Lung (tissue), 12 donors: ENCODE results near the gene CYB561D1. TPM values are rescaled to one million over a fixed set of nuclear protein-coding genes. Genes with fewer than 3 reads are reported as not detected.

Experiments
- ATAC-seq: fragments of 200-7000 bp; cut with Tn5 transposase; one replicate; pipeline ENCODE4 v1.9.1; 2020; ENCODE audit warnings: moderate number of reproducible peaks; ENCODE audit not compliant: insufficient read depth, low FRiP score
- DNase-seq, 3 donors: peaks; one replicate each; pipeline ENCODE4 v3.0.0-alpha.2; 2013 to 2017
- H3K27ac ChIP-seq, 2 donors: one replicate each; pipeline ENCODE4 v1.5.1; 2013; ENCODE audit warnings: mild to moderate bottlenecking in 2 of 2, moderate library complexity in 2 of 2, control low read depth in 1 of 2, inconsistent platforms in 1 of 2, low read depth in 1 of 2, low read length in 1 of 2
- H3K27me3 ChIP-seq, 3 donors: one replicate each; pipeline ENCODE4 v1.5.1; 2013; ENCODE audit warnings: low read length in 2 of 3; ENCODE audit not compliant: control insufficient read depth in 3 of 3, insufficient read depth in 3 of 3
- H3K36me3 ChIP-seq, 4 donors: one replicate each; pipeline ENCODE4 v1.5.1; 2013; ENCODE audit warnings: low read length in 4 of 4, mild to moderate bottlenecking in 1 of 4, moderate library complexity in 1 of 4; ENCODE audit not compliant: control insufficient read depth in 4 of 4, insufficient read depth in 4 of 4
- H3K4me1 ChIP-seq, 5 donors: one replicate each; pipeline ENCODE4 v1.5.1; 2013; ENCODE audit warnings: low read length in 5 of 5, mild to moderate bottlenecking in 2 of 5, moderate library complexity in 1 of 5; ENCODE audit not compliant: control insufficient read depth in 5 of 5, insufficient read depth in 5 of 5
- H3K4me3 ChIP-seq: one replicate; pipeline ENCODE4 v1.5.1; 2013; ENCODE audit warnings: mild to moderate bottlenecking, control low read depth, moderate library complexity
- H3K9ac ChIP-seq, 2 donors: one replicate each; pipeline ENCODE4 v1.5.1; 2013; ENCODE audit warnings: low read length in 2 of 2, control low read depth in 1 of 2; ENCODE audit not compliant: insufficient read depth in 1 of 2
- H3K9me3 ChIP-seq, 4 donors: one replicate each; pipeline ENCODE4 v1.5.1; 2013; ENCODE audit warnings: low read length in 3 of 4, mild to moderate bottlenecking in 1 of 4, moderate library complexity in 1 of 4; ENCODE audit not compliant: control insufficient read depth in 4 of 4, insufficient read depth in 3 of 4
- CTCF ChIP-seq: IDR thresholded peaks from 2 replicates; pipeline ENCODE4 v1.5.1; 2012; ENCODE audit warnings: mild to moderate bottlenecking; ENCODE audit errors: control extremely low read depth, extremely low read depth
- WGBS, 2 donors: extraction: QIAGEN DNeasy Blood & Tissue Kit; methylation state at CpG; one replicate each; pipeline ENCODE4 v1.1.7; 2013; 5-methylcytosine and 5-hydroxymethylcytosine counted together
- polyA plus RNA-seq, 2 donors: library from polyadenylated mRNA; stranded (reverse); fragments of 200-250 nt; gene quantifications; one replicate each; pipeline ENCODE4 v1.2.1, GENCODE V29; 2013
- total RNA-seq, 2 donors: library from RNA; depleted of rRNA in 1 of 2; stranded (reverse); fragments of >200 nt in 1 of 2; gene quantifications; one replicate each; pipeline ENCODE4 v1.2.1, GENCODE V29; 2014 to 2021
- donor health status: control.
- donor health status: control.
- donor health status: Bipolar disorder and iron deficiency.
- donor health status: healthy.
- donor health status: DM: yes; HTN: yes; CAD: no.

CYB561D1 gene
- total and polyA plus RNA-seq, 4 donors, result 3.4 to 13.6 (median 6.2) TPM

- no peaks in the 10 kb centered on the region for H3K27me3 ChIP-seq
- no peak overlapping the region for H3K27ac ChIP-seq
- peaks cover 0 to 20% (median 16%) of the 10 kb centered on the region in 4 donors for H3K36me3 ChIP-seq
- no peak overlapping the region for H3K9ac ChIP-seq
- DNase-seq (no peak), ATAC-seq (no peak)
- H3K4me1 ChIP-seq, result peaks cover 0 to 21% (median 0%) of the 10 kb centered on the region in 5 donors
- WGBS, 2 donors, result 93 to 97% methylated on average over 8 of the region's 8 CpGs
- H3K9me3 ChIP-seq, result no peaks in the 10 kb centered on the region
- no peak overlapping the region for H3K4me3 ChIP-seq
- no peak for TF ChIP-seq CTCF
These were observed 2.5 kb upstream of the CYB561D1 start for GRCh38 chr1:109491372-109491771.

GRCh38 chr1:109492779-109493178 lies 1.1 kb upstream of the CYB561D1 start:
- Histone ChIP-seq H3K36me3 (peaks cover 0 to 26% (median 16%) of the 10 kb centered on the region in 4 donors), H3K9me3 (no peaks in the 10 kb centered on the region), H3K27me3 (no peaks in the 10 kb centered on the region), H3K4me3 (no peak overlapping the region), H3K9ac (no peak overlapping the region), H3K27ac (no peak overlapping the region), H3K4me1 (peaks cover 0 to 11% (median 0%) of the 10 kb centered on the region in 5 donors)
- DNase-seq, result no peak
- TF ChIP-seq CTCF, result no peak
- 79 to 83% methylated on average over 4 of the region's 4 CpGs for WGBS, 2 donors
- no peak for ATAC-seq

- Histone ChIP-seq H3K27me3 (no peaks in the 10 kb centered on the region), H3K27ac (no peak overlapping the region), H3K4me3 (no peak overlapping the region), H3K4me1 (peaks cover 0 to 9% (median 0%) of the 10 kb centered on the region in 5 donors), H3K36me3 (peaks cover 0 to 28% (median 14%) of the 10 kb centered on the region in 4 donors), H3K9ac (no peak overlapping the region), H3K9me3 (no peaks in the 10 kb centered on the region)
- DNase-seq, result no peak
- 73 to 93% methylated on average over 4 of the region's 4 CpGs for WGBS, 2 donors
- ATAC-seq, result no peak
- no peak for TF ChIP-seq CTCF
These were observed 667 bp upstream of the CYB561D1 start for GRCh38 chr1:109493227-109493626.

GRCh38 chr1:109495738-109496137 lies 1.8 kb downstream of the CYB561D1 start:
- no peak for DNase-seq
- peaks cover 0 to 20% (median 5%) of the 10 kb centered on the region in 4 donors for H3K36me3 ChIP-seq
- H3K4me3 ChIP-seq, result no peak overlapping the region
- no peaks in the 10 kb centered on the region for H3K27me3 ChIP-seq
- TF ChIP-seq CTCF, result no peak
- no peaks in the 10 kb centered on the region for H3K9me3 ChIP-seq
- peaks cover 0 to 9% (median 0%) of the 10 kb centered on the region in 5 donors for H3K4me1 ChIP-seq
- no peak for ATAC-seq
- WGBS, 2 donors, result 96 to 97% methylated on average over 7 of the region's 7 CpGs
- H3K9ac ChIP-seq, result no peak overlapping the region
- no peak overlapping the region for H3K27ac ChIP-seq
